HEK293T (cell line): ENCODE results near the gene XDH.

ENCODE experiments used
- HDGF ChIP-seq: fragments of 450-650 bp; IDR thresholded peaks from 2 replicates; pipeline ENCODE4 v1.6.1; 2017; ENCODE audit warnings: antibody characterized with exemption, borderline replicate concordance
- LEF1 ChIP-seq: fragments of 450-650 bp; IDR thresholded peaks from 2 replicates; pipeline ENCODE4 v1.6.1; 2017; ENCODE audit warnings: mild to moderate bottlenecking, borderline replicate concordance
- SP1 ChIP-seq: fragments of 450-650 bp; IDR thresholded peaks from 2 replicates; pipeline ENCODE4 v1.6.1; 2017
- ZNF384 ChIP-seq: fragments of 450-650 bp; IDR thresholded peaks from 2 replicates; pipeline ENCODE4 v1.6.1; 2016

DNA sequence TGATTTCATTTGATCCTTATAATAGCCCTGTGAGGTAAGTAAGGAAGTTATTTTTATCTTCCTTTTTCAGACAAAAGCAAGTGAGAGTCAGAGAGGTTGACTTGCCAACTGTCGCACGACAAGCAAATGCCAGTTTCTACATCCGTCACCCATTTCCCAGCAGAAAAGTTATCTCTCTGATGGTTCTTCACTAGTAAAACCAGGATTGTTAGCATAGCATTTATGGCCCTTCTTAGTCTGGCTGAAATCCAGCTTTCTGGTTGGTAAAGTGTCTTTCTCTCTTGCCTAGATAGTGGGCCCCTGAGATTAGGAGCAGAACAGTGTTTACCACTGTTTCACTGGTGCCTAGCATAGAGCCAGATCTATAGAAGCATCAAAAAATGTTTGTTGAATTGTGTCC lies 7.1 kb upstream of the XDH start:
- TF ChIP-seq HDGF (no peak), ZNF384 (no peak), SP1 (no peak), LEF1 (no peak)
